GM04504 (cell line): Measurements from ENCODE around the gene SEC61A1.

Experiments used
- DNase-seq: peaks from one replicate; pipeline ENCODE4 v3.0.0-alpha.2; 2012; ENCODE audit warnings: low read depth

SEC61A1 gene

DNA sequence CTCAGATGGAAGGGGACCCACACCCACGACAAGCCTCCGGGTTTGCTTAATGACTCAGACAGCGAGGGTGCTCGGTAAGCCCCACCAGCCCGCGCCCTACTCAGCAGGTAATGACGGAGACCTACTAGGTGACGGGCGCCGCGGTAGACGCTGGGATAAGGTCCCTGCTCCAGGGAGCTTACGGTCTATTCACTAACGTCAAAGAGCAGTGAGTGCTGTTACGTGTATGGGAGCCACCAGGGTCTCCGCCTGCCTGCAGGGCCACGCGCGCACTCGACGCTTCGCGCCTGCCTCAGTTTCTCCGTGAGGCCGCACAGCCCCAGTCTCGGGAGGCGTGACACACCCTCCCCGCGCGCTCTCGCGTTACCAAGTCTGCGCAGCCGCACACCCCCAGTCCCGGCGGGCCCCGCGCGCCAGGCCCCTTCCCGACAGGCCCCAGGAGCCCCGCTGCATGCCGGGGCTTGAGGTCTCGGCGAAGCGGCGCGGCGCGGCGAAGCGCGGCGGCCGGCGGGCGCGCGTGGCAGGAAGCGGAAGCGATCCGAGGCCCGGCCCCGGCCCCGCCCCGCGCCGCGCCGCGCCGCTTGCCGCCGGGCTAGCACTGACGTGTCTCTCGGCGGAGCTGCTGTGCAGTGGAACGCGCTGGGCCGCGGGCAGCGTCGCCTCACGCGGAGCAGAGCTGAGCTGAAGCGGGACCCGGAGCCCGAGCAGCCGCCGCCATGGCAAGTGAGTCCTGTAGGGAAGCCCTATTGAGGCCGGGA, at the start of gene SEC61A1:
TSS of gene SEC61A1 (plus strand) at position 601 of the 758 bp plus-strand sequence. CDS start at position 717, 116 bp downstream.
- DNase-seq = peak; percentile 92

DNA sequence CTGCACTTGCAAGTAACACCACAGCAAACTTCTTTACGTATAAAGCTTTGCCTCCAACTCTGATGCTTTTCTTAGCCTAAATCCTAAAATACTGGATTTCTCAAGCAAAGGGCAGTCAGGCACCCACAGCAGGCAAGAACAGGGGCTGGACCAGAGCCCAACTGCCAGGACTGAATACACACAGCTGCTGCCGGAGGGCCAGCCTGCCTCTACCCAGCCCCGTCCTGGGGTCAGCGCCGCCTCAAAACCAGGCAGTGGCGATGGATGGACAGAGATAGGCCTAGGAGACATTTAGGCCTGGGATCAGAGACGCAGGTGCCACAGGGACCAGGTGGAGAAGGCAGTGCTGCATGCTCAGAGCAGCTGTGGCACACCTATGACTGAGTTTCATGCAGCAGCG, 47.6 kb upstream of the SEC61A1 start:
- no peak for DNase-seq

DNA sequence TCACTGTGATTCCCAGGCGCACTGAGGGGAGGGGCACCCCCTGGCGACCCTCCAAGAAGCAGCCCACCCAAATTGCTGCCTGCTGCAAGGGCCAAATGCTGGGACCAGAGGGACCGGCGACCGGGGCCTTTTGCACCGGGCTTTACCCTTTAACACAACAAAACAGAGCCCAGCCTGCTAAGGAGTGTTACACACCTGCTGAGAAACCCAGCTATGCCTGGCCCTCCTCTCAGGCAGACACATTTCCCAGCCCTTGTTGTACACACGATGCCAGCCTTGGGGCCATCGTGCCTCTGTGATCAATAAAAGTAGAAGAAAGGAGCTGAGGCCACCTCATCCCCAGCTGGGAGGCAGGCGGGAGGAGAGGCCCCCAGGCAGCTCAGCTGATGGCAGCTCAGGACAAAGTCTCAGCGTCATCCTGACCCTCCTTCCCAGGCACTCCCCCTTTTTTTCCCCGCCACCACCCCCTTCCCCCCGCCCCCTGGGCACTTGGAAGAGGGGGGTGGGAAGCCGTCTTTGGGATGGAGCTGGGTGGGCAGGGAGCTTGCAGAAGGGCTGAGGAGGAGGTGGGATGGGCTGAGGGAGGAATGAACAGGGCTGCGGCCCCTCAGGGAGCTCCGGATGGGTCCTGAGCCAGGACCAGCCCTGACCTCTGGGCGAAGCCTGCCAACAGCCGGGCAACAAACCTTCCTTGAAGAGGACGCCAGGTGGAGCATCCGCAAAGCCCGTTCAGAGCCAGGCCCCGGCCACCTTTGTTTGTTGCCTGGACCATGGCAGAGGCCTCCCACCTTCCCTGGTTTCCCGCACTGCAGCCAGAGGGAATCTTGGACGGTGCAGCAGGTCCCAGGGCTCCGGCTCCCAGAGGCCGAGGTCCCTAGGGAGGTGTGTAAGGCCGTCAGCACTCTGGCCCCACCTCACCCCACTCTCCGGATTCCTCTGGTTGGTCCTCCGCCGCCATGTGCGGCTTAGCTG, 45.9 kb upstream of the SEC61A1 start:
- no peak for DNase-seq

DNA sequence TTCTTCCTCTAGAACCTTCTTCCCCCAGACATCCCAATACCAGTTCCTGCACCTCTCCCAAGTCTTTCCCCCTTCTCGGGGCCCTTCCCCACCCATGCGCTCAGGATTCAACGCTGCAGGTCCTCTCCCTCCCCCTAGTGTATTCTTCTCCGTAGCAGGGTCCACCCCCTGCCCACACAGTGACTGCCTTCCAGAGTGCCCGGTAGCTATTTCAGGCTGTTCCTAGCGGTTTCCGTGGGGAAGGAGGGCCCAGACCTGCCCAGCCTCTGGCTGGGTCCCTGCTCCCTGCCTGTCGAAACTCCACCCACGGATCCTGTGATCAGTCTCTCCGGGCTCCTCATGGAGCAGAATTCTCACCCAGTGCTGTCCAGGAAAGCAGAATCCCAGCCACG, 45.2 kb upstream of the SEC61A1 start:
- DNase-seq = no peak

GRCh38 chr3:128009952-128010846, 42.0 kb upstream of the SEC61A1 start:
- DNase-seq = peak; percentile 32

GRCh38 chr3:128011140-128011539, 41.1 kb upstream of the SEC61A1 start:
- no peak for DNase-seq

DNA sequence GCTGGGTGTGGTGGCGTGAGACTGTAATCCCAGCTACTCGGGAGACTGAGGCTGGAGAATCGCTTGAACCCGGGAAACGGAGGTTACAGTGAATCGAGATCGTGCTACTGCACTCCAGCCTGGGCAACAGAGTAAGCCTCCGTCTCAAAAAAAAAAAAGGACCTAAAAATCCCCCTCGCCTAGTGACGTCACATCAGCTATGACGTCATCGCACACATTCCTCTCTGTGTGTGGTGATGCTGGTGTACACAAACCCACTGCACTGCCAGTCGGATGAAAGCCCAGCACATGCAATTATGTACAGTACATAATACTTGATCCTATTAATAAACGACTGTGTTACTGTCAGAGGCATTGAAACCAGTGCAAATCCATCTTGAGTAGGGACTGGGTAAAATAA, 40.2 kb upstream of the SEC61A1 start:
- DNase-seq = no peak

GRCh38 chr3:128014548-128014947, 37.7 kb upstream of the SEC61A1 start:
- DNase-seq = no peak

- DNase-seq = no peak
Observed at GRCh38 chr3:128016502-128016901, 35.7 kb upstream of the SEC61A1 start.

DNA sequence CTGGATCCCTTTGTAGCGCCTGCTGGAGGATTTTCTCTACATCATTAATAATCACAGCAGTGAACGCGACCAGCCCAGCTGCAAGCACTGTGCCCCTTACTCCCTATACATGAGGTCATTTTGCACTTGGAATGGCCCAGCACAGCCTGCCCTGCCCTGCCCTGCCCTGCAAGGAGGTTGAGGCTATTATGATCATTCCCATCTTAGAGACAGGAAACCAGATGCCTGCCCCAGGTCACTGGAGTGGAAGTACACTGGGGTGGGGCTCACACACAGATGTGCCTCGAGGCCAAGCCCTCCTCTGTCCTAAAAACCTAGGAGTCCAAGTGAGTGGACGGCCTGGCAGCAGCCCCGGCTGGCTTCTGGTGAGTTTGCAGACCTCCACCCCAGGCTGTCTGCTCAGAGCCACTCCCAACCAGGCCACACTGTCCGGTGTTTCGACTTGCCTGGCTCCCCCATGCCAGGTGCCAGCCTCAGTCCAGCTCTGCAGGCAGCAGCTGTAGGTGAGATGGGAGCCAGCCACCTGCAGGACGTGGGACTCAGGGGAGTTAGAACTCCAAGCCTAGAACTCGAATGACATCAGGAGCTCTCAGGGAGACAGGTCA, 30.4 kb upstream of the SEC61A1 start:
- no peak for DNase-seq

- DNase-seq = no peak
Observed at GRCh38 chr3:128033102-128033501, 19.1 kb upstream of the SEC61A1 start.

- DNase-seq = no peak
Observed at GRCh38 chr3:128036119-128036518, 16.1 kb upstream of the SEC61A1 start.

- no peak for DNase-seq
Observed at GRCh38 chr3:128040041-128040440, 12.2 kb upstream of the SEC61A1 start.

DNA sequence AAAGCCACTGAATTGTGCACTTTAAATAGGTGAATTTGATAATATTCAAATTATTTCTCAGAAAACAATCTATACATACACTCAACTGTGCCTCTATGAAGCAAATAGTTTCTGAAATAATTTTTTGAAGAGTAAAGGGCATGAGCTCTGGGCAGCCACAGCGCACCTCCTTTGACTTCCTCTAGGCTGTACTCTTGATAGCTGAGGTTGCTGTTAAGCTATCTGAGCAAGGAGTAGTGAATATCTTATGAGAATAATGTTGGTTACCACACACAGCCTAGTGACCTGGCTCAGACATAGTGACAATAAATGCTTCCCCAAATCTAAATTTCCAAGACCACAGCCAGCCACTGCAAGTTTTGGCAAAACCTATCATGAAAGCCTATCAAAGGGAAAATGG, 11.6 kb upstream of the SEC61A1 start:
- no peak for DNase-seq

- DNase-seq = no peak
Observed at GRCh38 chr3:128041344-128041743, 10.9 kb upstream of the SEC61A1 start.

- DNase-seq = no peak
Observed at GRCh38 chr3:128050597-128050996, 1.6 kb upstream of the SEC61A1 start.

DNA sequence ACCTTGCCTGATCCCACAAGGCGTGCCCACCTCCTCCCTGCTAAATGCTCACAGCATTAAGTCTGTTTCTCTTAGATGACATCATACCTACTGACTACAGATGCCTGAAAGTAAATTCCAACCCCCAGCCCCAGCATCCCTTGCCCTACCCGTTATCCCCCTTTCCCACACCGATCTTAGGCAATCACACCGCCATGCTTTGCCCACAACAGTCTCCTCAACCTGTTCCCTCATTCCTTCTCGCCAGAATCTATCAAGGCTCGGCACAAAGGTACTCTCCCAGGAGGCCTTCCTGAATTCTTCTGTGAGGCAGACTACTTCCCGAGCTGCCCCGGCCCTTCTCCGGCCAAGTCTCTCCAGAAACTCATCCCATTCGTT, 789 bp upstream of the SEC61A1 start:
- DNase-seq = no peak

- DNase-seq = no peak
Observed at GRCh38 chr3:128052595-128053351, 536 bp downstream of the SEC61A1 start.

- no peak for DNase-seq
Observed at GRCh38 chr3:128053614-128054013, 1.4 kb downstream of the SEC61A1 start.

DNA sequence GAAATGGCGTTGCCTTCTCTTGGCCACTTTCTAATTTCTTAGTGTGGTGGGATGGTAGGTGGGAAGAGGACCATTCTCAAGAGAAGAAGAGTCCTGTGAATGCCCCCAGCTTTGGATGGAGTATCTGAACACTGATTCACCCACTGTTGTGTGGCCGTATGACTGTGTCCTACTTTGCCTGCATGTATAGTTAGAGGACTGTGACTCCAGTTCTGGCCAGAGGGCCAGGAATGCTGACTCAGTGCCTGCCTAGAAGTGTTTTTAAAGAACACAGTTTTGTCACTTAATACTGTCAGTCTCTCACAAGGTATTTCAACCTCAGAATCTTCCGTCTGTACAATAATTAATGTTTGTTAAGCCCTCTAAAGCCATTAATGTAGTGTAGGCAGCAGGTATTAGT, 2.1 kb downstream of the SEC61A1 start:
- no peak for DNase-seq

- no peak for DNase-seq
Observed at GRCh38 chr3:128056258-128056657, 4.0 kb downstream of the SEC61A1 start.
